GM10266 (cell line): Measurements from ENCODE around the gene MACC1.

ENCODE experiments used
- DNase-seq: peaks from one replicate; pipeline ENCODE4 v3.0.0; 2012; ENCODE audit errors: extremely low spot score
- CTCF ChIP-seq: IDR thresholded peaks from 2 replicates; pipeline ENCODE4 v1.5.1; 2012; ENCODE audit warnings: mild to moderate bottlenecking, low read depth; ENCODE audit not compliant: control insufficient read depth, insufficient read depth; ENCODE audit errors: missing control alignments

MACC1 gene

GRCh38 chr7:20141666-20142065 lies 75.5 kb downstream of the MACC1 start:
- peak; percentile 18 for DNase-seq

GRCh38 chr7:20141002-20141345 lies 76.2 kb downstream of the MACC1 start:
- DNase-seq, result no peak
- TF ChIP-seq CTCF, result no peak

More at GRCh38 chr7:20141666-20142065, 75.5 kb downstream of the MACC1 start:
- no peak for TF ChIP-seq CTCF

- DNase-seq, result no peak
- TF ChIP-seq CTCF, result no peak
These were observed 76.7 kb downstream of the MACC1 start for GRCh38 chr7:20140291-20141001.

- no peak for DNase-seq
- no peak for TF ChIP-seq CTCF
These were observed 80.5 kb downstream of the MACC1 start for GRCh38 chr7:20136647-20137046.

- TF ChIP-seq CTCF, result no peak
- no peak for DNase-seq
These were observed 83.4 kb downstream of the MACC1 start for GRCh38 chr7:20133803-20134202.

GRCh38 chr7:20132585-20132984 lies 84.6 kb downstream of the MACC1 start:
- no peak for TF ChIP-seq CTCF
- no peak for DNase-seq

GRCh38 chr7:20131776-20132175 lies 85.4 kb downstream of the MACC1 start:
- no peak for TF ChIP-seq CTCF
- no peak for DNase-seq
